Heart right ventricle (tissue), 16 donors: ENCODE measurements around the gene NKD1. TPM values are rescaled to one million over a fixed set of nuclear protein-coding genes. Genes with fewer than 3 reads are reported as not detected.

Experiments used
- ATAC-seq, 8 donors: fragments of 200-7000 bp; cut with Tn5 transposase; one replicate each; pipeline ENCODE4 v1.9.1; 2020; ENCODE audit warnings: mild to moderate bottlenecking in 8 of 8, moderate library complexity in 8 of 8, moderate number of reproducible peaks in 1 of 8
- DNase-seq, 2 donors: peaks; one replicate each; pipeline ENCODE4 v3.0.0-alpha.2; 2020
- H3K27ac ChIP-seq, 10 donors: fragments of 200-600 bp; sonication (generic) in 2 of 10; one replicate each; pipeline versions ENCODE4 v1.5.0 to v1.8.0; 2020 to 2022; ENCODE audit warnings: mild to moderate bottlenecking in 3 of 10
- H3K27me3 ChIP-seq, 7 donors: fragments of 200-600 bp; one replicate each; pipeline ENCODE4 v1.8.0; 2021 to 2022; ENCODE audit warnings: mild to moderate bottlenecking in 2 of 7
- H3K36me3 ChIP-seq, 9 donors: fragments of 200-600 bp; sonication (generic) in 1 of 9; one replicate each; pipeline versions ENCODE4 v1.5.0 to v1.8.0; 2020 to 2022; ENCODE audit warnings: mild to moderate bottlenecking in 2 of 9
- H3K4me1 ChIP-seq, 9 donors: fragments of 200-600 bp; sonication (generic) in 1 of 9; one replicate each; pipeline versions ENCODE4 v1.5.0 to v1.8.0; 2020 to 2022; ENCODE audit warnings: mild to moderate bottlenecking in 4 of 9
- H3K4me3 ChIP-seq, 10 donors: fragments of 200-600 bp; sonication (generic) in 2 of 10; one replicate each; pipeline versions ENCODE4 v1.5.0 to v1.8.0; 2020 to 2022; ENCODE audit warnings: mild to moderate bottlenecking in 7 of 10, moderate library complexity in 2 of 10
- H3K9me3 ChIP-seq, 11 donors: fragments of 200-600 bp in 10 of 11; sonication (generic) in 2 of 11; one replicate each; pipeline versions ENCODE4 v1.5.0 to v1.8.0; 2013 to 2022; ENCODE audit warnings: mild to moderate bottlenecking in 2 of 11, control low read depth in 1 of 11, moderate library complexity in 1 of 11
- CTCF ChIP-seq, 9 donors: fragments of 200-600 bp; sonication (generic) in 2 of 9; IDR thresholded peaks; one replicate each; pipeline versions ENCODE4 v1.5.0 to v1.8.0; 2021 to 2022; ENCODE audit warnings: antibody characterized with exemption in 9 of 9, mild to moderate bottlenecking in 5 of 9, moderate library complexity in 1 of 9
- WGBS, 2 donors: extraction: QIAGEN DNeasy Blood & Tissue Kit; methylation state at CpG; one replicate each; pipeline ENCODE4 v1.1.7; 2013; ENCODE audit warnings: inconsistent platforms in 1 of 2; 5-methylcytosine and 5-hydroxymethylcytosine counted together
- intact Hi-C, 10 donors: fragments of 100-400 bp; cut with DNase I; formaldehyde crosslinking; loops; one replicate each; pipeline versions ENCODE4 v1.11.1 to v1.14.2; 2022
- polyA plus RNA-seq, 2 donors: library from polyadenylated mRNA; stranded (reverse); fragments of 200-250 nt; gene quantifications; one replicate each; pipeline ENCODE4 v1.2.3, GENCODE V29; 2013
- total RNA-seq, 10 donors: library from RNA; stranded (reverse); fragmentation: NEBNext Ultra II Directional in 3 of 10; extraction: Animal tissue kit (Norgen Biotek cat#: 25700) in 3 of 10; gene quantifications; one replicate each; pipeline versions ENCODE4 v1.2.1 to v1.2.4, GENCODE V29; 2021 to 2023
- donor health status: Arrhythmogenic right ventricular cardiomyopathy.
- donor health status: ischemic (EF 13 %, LVEDD 7.1; RV severe dilation, severe dysfunction).
- donor health status: healthy with polysubstance abuse.
- donor health status: DM: no; HTN: yes; CAD: no.
- donor health status: DM: no; HTN: no; CAD: no.
- donor health status: ischemic (EF 25% LVEDD 6.9; RV normal size, moderate dysfunction).
- donor health status: ischemic (EF 25% LVEDD 5.7; RV mildly dilated, moderate dysfunction).
- donor health status: healthy.
- donor health status: DM: yes; HTN: yes; CAD: no.
- donor health status: Ischemic cardiomyopathy.
- donor health status: ischemic (EF 35%, LVEDD 5.7; RV mildly dilated, moderate dysfunction).
- donor health status: nonischemic (EF 11% LVEDD 7.7; RV severe dilation, severe dysfunction).
- donor health status: DM: yes; HTN: yes; CAD: no.
- donor health status: PGD.
- donor health status: ischemic (EF 29% LVEDD 5.4; RV normal size, mild dysfunction).
- donor health status: nonischemic (EF 23%, LVEDD 6.1; RV moderate dilation, normal function).

NKD1 gene
- total and polyA plus RNA-seq, 12 donors, result 0.22 to 1.1 (median 0.42) TPM

GRCh38 chr16:50673496-50674275, 125.5 kb downstream of the NKD1 start:
- TF ChIP-seq CTCF (IDR thresholded peaks at IDR 0.05), result no peak
- Histone ChIP-seq H3K27ac (no peak overlapping the region), H3K36me3 (peaks cover 0 to 68% (median 0%) of the 10 kb centered on the region in 9 donors), H3K4me1 (peaks cover 0 to 5% (median 4%) of the 10 kb centered on the region in 9 donors), H3K9me3 (peaks cover 0 to 30% (median 9%) of the 10 kb centered on the region in 11 donors), H3K4me3 (no peak overlapping the region), H3K27me3 (peaks cover 0 to 30% (median 23%) of the 10 kb centered on the region in 7 donors)
- intact Hi-C loops, result loop anchor here in 2 of 10 donors (5.0 to 10.0 kb wide), 2 partner anchors 131 to 134 kb away; no protein-coding TSS in a partner anchor
- 43 to 44% methylated on average over 70 of the region's 70 CpGs for WGBS, 2 donors
- DNase-seq, result no peak
- ATAC-seq, result no peak

GRCh38 chr16:50674831-50675230, 126.6 kb downstream of the NKD1 start:
- ATAC-seq, result no peak
- no peak for DNase-seq
- Histone ChIP-seq H3K27ac (no peak overlapping the region), H3K27me3 (peaks cover 0 to 30% (median 23%) of the 10 kb centered on the region in 7 donors), H3K4me3 (no peak overlapping the region), H3K4me1 (peaks cover 0 to 14% (median 0%) of the 10 kb centered on the region in 9 donors), H3K36me3 (peaks cover 0 to 65% (median 0%) of the 10 kb centered on the region in 9 donors), H3K9me3 (peaks cover 0 to 30% (median 9%) of the 10 kb centered on the region in 11 donors)
- intact Hi-C loops, result loop anchor here in 2 of 10 donors (5.0 to 10.0 kb wide), 3 partner anchors 72 to 132 kb away; no protein-coding TSS in a partner anchor
- 95 to 96% methylated on average over 4 of the region's 4 CpGs for WGBS, 2 donors
- no peak for TF ChIP-seq CTCF (IDR thresholded peaks at IDR 0.05)

GRCh38 chr16:50675686-50676610, 127.8 kb downstream of the NKD1 start:
- Histone ChIP-seq H3K4me3 (no peak overlapping the region), H3K27ac (no peak overlapping the region), H3K9me3 (peaks cover 0 to 30% (median 9%) of the 10 kb centered on the region in 11 donors), H3K4me1 (peaks cover 0 to 17% (median 0%) of the 10 kb centered on the region in 9 donors), H3K36me3 (peaks cover 0 to 65% (median 0%) of the 10 kb centered on the region in 9 donors), H3K27me3 (peaks cover 0 to 30% (median 23%) of the 10 kb centered on the region in 7 donors)
- no peak for ATAC-seq
- no peak for TF ChIP-seq CTCF (IDR thresholded peaks at IDR 0.05)
- DNase-seq, result no peak
- 85 to 88% methylated on average over 23 of the region's 23 CpGs for WGBS, 2 donors
- intact Hi-C loops, result loop anchor here in 2 of 10 donors (5.0 to 10.0 kb wide), 2 partner anchors 71 to 129 kb away; no protein-coding TSS in a partner anchor
